Gastrocnemius medialis (tissue), 4 donors: ENCODE results near the gene HEATR5A. TPM values are rescaled to one million over a fixed set of nuclear protein-coding genes. Genes with fewer than 3 reads are reported as not detected.

Experiments
- ATAC-seq, 2 donors: fragments of 150-250 bp; one replicate each; pipeline ENCODE4 v1.9.1; 2016
- DNase-seq, 2 donors: peaks; one replicate each; pipeline ENCODE4 v3.0.0-alpha.2; 2019
- H3K27ac ChIP-seq, 4 donors: fragments of 200-600 bp; sonication (generic); 1 replicate in 1 of 4; 2 replicates in 3 of 4; pipeline ENCODE4 v1.5.1; 2016 to 2018; ENCODE audit warnings: mild to moderate bottlenecking in 2 of 4, moderate library complexity in 1 of 4
- H3K27me3 ChIP-seq, 3 donors: fragments of 200-600 bp; sonication (generic) in 2 of 3; 1 replicate in 1 of 3; 2 replicates in 2 of 3; pipeline versions ENCODE4 v1.5.1 to v1.6.0; 2016 to 2019; ENCODE audit warnings: mild to moderate bottlenecking in 1 of 3, moderate library complexity in 1 of 3
- H3K36me3 ChIP-seq, 2 donors: fragments of 200-600 bp; sonication (generic) in 1 of 2; one replicate each; pipeline ENCODE4 v1.5.1; 2017 to 2018
- H3K4me1 ChIP-seq, 2 donors: fragments of 200-600 bp; sonication (generic) in 1 of 2; one replicate each; pipeline ENCODE4 v1.5.1; 2016 to 2017; ENCODE audit warnings: mild to moderate bottlenecking in 2 of 2
- H3K4me3 ChIP-seq, 4 donors: fragments of 200-600 bp; sonication (generic) in 3 of 4; 1 replicate in 1 of 4; 2 replicates in 3 of 4; pipeline ENCODE4 v1.5.1; 2016 to 2019; ENCODE audit warnings: mild to moderate bottlenecking in 2 of 4
- H3K9me3 ChIP-seq, 3 donors: fragments of 200-600 bp; sonication (generic) in 2 of 3; 1 replicate in 1 of 3; 2 replicates in 2 of 3; pipeline ENCODE4 v1.5.1; 2016 to 2019
- POLR2A ChIP-seq, 2 donors: fragments of 450-650 bp; IDR thresholded peaks; one replicate each; pipeline ENCODE4 v1.6.1; 2017; ENCODE audit warnings: antibody characterized with exemption in 2 of 2, mild to moderate bottlenecking in 2 of 2, moderate library complexity in 2 of 2
- in situ Hi-C, 4 donors: fragments of 200-750 bp; cut with MboI; loops; one replicate each; pipeline versions ENCODE4 v1.15.0 to v1.8.0; 2017; ENCODE audit warnings: low sequenced_read_pairs in 4 of 4
- intact Hi-C: fragments of 100-400 bp; cut with DNase I; formaldehyde crosslinking; loops from one replicate; pipeline ENCODE4 v1.15.1; 2023; ENCODE audit warnings: low total_unique reads
- total RNA-seq, 4 donors: library from RNA; depleted of rRNA; stranded (reverse); fragments of >200 nt; gene quantifications; one replicate each; pipeline versions ENCODE4 v1.1.0 to v1.2.3, GENCODE V29; 2016
- TF ChIP-seq, protein P1 (sequence below), 5 experiments: fragments of 450-650 bp in 3 of 5; fragments of 200-600 bp in 2 of 5; sonication (generic) in 2 of 5; IDR thresholded peaks in 4 of 5; conservative IDR thresholded peaks in 1 of 5; 1 replicate in 4 of 5; 2 replicates in 1 of 5; pipeline ENCODE4 v1.5.1; 2016 to 2019; ENCODE audit warnings: antibody characterized with exemption in 5 of 5, mild to moderate bottlenecking in 3 of 5, moderate library complexity in 3 of 5

HEATR5A gene
- total RNA-seq, 4 donors from 2014 or later: 11.3 to 39.7 (median 19.3) TPM

DNA sequence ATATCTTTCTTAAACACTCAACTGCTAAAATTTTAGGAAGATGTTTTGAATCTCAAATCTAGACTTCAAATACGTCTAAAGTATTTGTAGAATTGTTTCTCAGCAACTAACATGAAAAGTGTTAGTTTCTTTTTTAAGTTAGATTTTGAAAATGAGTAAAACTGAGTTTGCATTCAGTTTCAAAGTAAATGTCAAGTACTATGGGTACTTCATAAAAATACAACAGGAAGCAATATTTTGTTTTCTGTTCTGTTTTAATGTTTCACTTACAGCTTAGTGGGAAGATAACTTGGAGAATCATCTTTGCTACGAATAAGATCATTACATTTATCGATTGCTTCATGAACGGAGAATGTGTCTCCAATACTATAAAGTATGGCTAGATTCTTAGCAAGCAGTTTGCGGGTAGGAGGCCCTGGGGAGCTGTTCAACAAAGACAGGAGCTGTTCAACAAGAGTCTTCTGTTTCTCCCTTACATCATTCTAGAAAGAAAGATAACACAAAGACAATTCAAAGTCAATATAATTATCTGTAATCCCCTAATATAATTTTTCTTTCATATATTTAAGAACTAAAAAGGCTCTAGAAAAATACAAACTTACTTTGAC lies 20.2 kb downstream of the HEATR5A start:
- no peak for DNase-seq
- H3K9me3 ChIP-seq: no peaks in the 10 kb centered on the region
- no peak for TF ChIP-seq POLR2A (IDR thresholded peaks at IDR 0.05)
- TF ChIP-seq, protein P1, sequence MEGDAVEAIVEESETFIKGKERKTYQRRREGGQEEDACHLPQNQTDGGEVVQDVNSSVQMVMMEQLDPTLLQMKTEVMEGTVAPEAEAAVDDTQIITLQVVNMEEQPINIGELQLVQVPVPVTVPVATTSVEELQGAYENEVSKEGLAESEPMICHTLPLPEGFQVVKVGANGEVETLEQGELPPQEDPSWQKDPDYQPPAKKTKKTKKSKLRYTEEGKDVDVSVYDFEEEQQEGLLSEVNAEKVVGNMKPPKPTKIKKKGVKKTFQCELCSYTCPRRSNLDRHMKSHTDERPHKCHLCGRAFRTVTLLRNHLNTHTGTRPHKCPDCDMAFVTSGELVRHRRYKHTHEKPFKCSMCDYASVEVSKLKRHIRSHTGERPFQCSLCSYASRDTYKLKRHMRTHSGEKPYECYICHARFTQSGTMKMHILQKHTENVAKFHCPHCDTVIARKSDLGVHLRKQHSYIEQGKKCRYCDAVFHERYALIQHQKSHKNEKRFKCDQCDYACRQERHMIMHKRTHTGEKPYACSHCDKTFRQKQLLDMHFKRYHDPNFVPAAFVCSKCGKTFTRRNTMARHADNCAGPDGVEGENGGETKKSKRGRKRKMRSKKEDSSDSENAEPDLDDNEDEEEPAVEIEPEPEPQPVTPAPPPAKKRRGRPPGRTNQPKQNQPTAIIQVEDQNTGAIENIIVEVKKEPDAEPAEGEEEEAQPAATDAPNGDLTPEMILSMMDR (IDR thresholded peaks at IDR 0.05 in 4 of 5, conservative IDR thresholded peaks at IDR 0.05 in 1 of 5): no peak
- H3K27ac ChIP-seq: no peak overlapping the region
- no peak for ATAC-seq
- intact Hi-C loops: no loop called here
- peaks cover 0 to 47% of the 10 kb centered on the region in 2 donors for H3K36me3 ChIP-seq
- H3K4me3 ChIP-seq: no peak overlapping the region
- in situ Hi-C loops: no loop called here
- peaks cover 4 to 10% of the 10 kb centered on the region in 2 donors for H3K4me1 ChIP-seq
- H3K27me3 ChIP-seq: no peaks in the 10 kb centered on the region

DNA sequence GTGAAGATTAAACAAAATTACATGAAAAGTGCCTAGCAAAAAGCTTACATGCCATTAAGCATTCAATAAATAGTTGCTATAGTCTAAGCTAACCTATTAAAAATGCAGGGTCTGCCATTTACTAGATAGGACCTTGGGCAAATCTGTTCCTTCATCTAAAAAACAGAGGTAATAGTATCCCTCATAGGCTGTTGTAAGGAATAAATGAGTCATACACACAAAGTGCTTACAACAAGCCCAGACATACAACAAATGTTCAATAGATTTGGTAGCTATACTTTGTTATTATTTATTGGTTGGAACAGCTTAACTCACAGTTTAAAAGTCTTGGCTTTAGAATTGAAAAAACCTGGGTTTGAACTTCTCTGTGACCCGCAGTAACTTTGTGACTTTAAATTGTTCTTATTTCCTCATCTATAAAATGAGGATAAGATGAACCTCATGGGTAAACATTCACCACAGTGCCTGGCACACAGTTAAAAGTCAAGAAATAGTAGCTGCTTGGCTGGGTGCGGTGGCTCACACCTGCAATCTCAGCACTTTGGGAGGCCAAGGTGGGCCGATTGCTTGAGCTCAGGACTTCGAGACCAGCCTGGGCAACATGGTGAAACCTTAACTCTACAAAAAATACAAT lies 24.7 kb downstream of the HEATR5A start:
- no peak overlapping the region for H3K27ac ChIP-seq
- TF ChIP-seq POLR2A (IDR thresholded peaks at IDR 0.05): no peak
- TF ChIP-seq, protein P1 (IDR thresholded peaks at IDR 0.05 in 4 of 5, conservative IDR thresholded peaks at IDR 0.05 in 1 of 5): no peak

DNA sequence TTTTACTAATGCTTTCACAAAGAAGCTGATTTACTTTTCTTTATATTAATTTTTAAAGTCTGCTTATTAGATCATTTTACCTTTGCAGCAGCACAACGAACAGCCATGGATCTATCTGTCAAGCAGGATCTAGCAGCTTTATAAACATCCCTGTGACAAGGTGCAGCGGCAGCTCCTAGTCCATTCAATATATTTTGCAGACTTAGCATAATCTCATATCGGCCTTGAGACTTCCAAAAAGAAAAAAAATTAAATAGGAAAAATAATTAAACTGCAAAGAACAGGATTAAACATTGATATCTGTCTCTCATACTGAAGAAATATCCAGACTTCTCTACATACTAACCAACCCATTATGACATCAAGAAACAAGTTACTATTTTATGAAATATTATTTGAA lies 25.2 kb downstream of the HEATR5A start:
- TF ChIP-seq, protein P1 (IDR thresholded peaks at IDR 0.05 in 4 of 5, conservative IDR thresholded peaks at IDR 0.05 in 1 of 5): no peak
- no peak for TF ChIP-seq POLR2A (IDR thresholded peaks at IDR 0.05)
- intact Hi-C loops: no loop called here
- peaks cover 0 to 58% of the 10 kb centered on the region in 2 donors for H3K36me3 ChIP-seq

More for the DNA sequence above, 24.7 kb downstream of the HEATR5A start:
- no peaks in the 10 kb centered on the region for H3K27me3 ChIP-seq
- H3K36me3 ChIP-seq: peaks cover 0 to 63% of the 10 kb centered on the region in 2 donors
- ATAC-seq (no peak), DNase-seq (no peak)
- no peaks in the 10 kb centered on the region for H3K4me1 ChIP-seq
- in situ Hi-C loops: loop anchor here in 1 of 4 donors (25.0 kb wide), 1 partner anchor 733 kb away; no protein-coding TSS in a partner anchor
- intact Hi-C loops: no loop called here
- no peak overlapping the region for H3K4me3 ChIP-seq
- no peaks in the 10 kb centered on the region for H3K9me3 ChIP-seq

DNA sequence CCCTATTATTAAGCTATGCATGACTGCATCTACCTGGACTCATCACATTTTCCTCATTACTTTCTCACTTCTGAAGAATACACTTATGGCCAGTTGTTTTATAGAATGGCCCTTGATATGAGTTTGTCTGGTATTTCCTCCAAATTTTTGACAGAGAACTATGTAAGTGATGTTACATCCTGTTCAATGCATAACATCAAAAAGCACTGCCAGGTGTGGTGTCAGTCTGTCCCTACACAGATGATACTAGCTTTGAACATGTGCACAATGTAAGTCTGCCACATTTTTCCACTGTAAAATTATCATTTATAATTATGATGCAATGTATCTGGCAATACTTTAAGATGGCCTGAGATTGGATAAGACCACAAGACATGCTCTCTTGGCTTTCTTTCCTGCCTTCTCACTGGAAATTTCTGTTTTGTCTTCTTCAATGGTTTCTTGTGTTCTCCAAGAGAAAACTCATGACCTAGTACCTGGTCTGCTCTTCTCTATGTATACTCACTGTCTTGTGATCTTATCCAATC lies 28.3 kb downstream of the HEATR5A start:
- DNase-seq: no peak
- H3K4me3 ChIP-seq: no peak overlapping the region
- no peak for ATAC-seq
- peaks cover 0 to 32% of the 10 kb centered on the region in 2 donors for H3K36me3 ChIP-seq
- in situ Hi-C loops (loop anchor here in 1 of 4 donors (25.0 kb wide), 1 partner anchor 730 kb away; no protein-coding TSS in a partner anchor), intact Hi-C loops (no loop called here)
- no peak for TF ChIP-seq POLR2A (IDR thresholded peaks at IDR 0.05)
- TF ChIP-seq, protein P1 (IDR thresholded peaks at IDR 0.05 in 4 of 5, conservative IDR thresholded peaks at IDR 0.05 in 1 of 5): no peak
- no peak overlapping the region for H3K27ac ChIP-seq
- H3K27me3 ChIP-seq: no peaks in the 10 kb centered on the region
- H3K9me3 ChIP-seq: no peaks in the 10 kb centered on the region
- peaks cover 12 to 18% of the 10 kb centered on the region in 2 donors for H3K4me1 ChIP-seq

More for the DNA sequence above, 25.2 kb downstream of the HEATR5A start:
- no peaks in the 10 kb centered on the region for H3K4me1 ChIP-seq
- in situ Hi-C loops: loop anchor here in 1 of 4 donors (25.0 kb wide), 1 partner anchor 733 kb away; no protein-coding TSS in a partner anchor
- H3K9me3 ChIP-seq: no peaks in the 10 kb centered on the region
- H3K4me3 ChIP-seq: no peak overlapping the region
- H3K27ac ChIP-seq: no peak overlapping the region
- no peaks in the 10 kb centered on the region for H3K27me3 ChIP-seq
- no peak for ATAC-seq
- DNase-seq: no peak
